Measurements from ENCODE around the gene IFTAP. TPM values are rescaled to one million over a fixed set of nuclear protein-coding genes. Genes with fewer than 3 reads are reported as not detected.

The IFTAP gene
- total RNA-seq, 1 experiment from 2014 or later, result 13.8 TPM

DNA sequence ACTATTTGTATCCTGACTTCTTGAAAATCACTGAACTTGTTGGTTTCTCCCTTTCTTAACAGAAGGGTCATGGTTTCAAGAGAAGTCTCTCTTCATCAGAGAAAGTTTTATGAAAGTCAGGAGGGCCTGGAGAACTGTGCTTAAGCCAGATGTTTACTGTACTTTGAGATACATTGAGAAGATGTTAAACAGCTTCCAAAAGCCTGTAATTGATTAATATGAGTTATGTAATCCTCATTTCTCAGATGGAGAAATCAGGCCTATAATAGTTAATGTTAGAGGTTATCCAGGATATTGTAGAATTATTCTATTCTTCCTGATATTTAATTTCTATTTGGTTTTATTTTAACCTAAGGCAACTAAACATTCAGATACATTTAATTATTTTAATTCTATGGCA is 100.8 kb downstream of the IFTAP start:
- Histone ChIP-seq H3K36me3 (ENCODE audit: control insufficient read depth in 1 of 2, insufficient read depth in 2 of 2, low read length in 2 of 2) (no peaks in the 10 kb centered on the region), H3K27ac (ENCODE audit: low read depth, low read length) (no peak overlapping the region), H3K9ac (ENCODE audit: low read length) (no peak overlapping the region), H3K9me2 (ENCODE audit: insufficient read depth) (no peaks in the 10 kb centered on the region), H3K4me1 (ENCODE audit: control insufficient read depth in 1 of 2, insufficient read depth in 2 of 2, low read length in 2 of 2) (no peaks in the 10 kb centered on the region), H3K27me3 (ENCODE audit: insufficient read depth, low read length) (peaks cover 37% of the 10 kb centered on the region), H3K79me2 (ENCODE audit: insufficient read depth, low read length) (no peaks in the 10 kb centered on the region), H3K9me3 (ENCODE audit: control insufficient read depth in 1 of 2, insufficient read depth in 1 of 2, low read depth in 1 of 2, low read length in 2 of 2) (no peaks in the 10 kb centered on the region), H3K4me2 (ENCODE audit: low read length) (no peak overlapping the region), H4K20me1 (ENCODE audit: insufficient read depth) (no peaks in the 10 kb centered on the region), H2AFZ (ENCODE audit: low read depth, low read length, poor library complexity, severe bottlenecking) (no peak overlapping the region), H3K4me3 (replicated peaks in 1 of 2; ENCODE audit: low read depth in 1 of 2, low read length in 2 of 2) (no peak overlapping the region)
- intact Hi-C loops (cut with micrococcal nuclease), result no loop called here
- POLR2A ChIA-PET, result no interaction called here
- no peak for DNase-seq (ENCODE audit: low read depth, low spot score)
- CTCF ChIA-PET, result no interaction called here
- no peak for ATAC-seq
- RAD21 ChIA-PET (ENCODE audit: low non-redundant PET in 1 of 2, low total read pairs in 2 of 2, uncharacterized antibody in 2 of 2, unreplicated experiment in 2 of 2), result no interaction called here
- BruUV-seq (replicated peaks), result no TSS peak
- TF ChIP-seq EZH2phosphoT487 (IDR thresholded peaks at IDR 0.05; ENCODE audit: borderline replicate concordance) (no peak), POLR2AphosphoS5 (IDR thresholded peaks at IDR 0.05; ENCODE audit: low read depth, low read length) (no peak), ZNF274 (IDR thresholded peaks at IDR 0.05; ENCODE audit: low read depth, low read length) (no peak), POLR2A (IDR thresholded peaks at IDR 0.05; ENCODE audit: borderline replicate concordance, extremely low read depth, insufficient read depth, insufficient read length) (no peak), CEBPB (IDR thresholded peaks at IDR 0.05; ENCODE audit: low read depth) (no peak), SIN3A (IDR thresholded peaks at IDR 0.05; ENCODE audit: low read depth) (no peak), SRF (IDR thresholded peaks at IDR 0.05; ENCODE audit: low read depth) (no peak), ZFX (IDR thresholded peaks at IDR 0.05) (no peak), MAX (IDR thresholded peaks at IDR 0.05) (no peak)
- TF ChIP-seq, protein P1, sequence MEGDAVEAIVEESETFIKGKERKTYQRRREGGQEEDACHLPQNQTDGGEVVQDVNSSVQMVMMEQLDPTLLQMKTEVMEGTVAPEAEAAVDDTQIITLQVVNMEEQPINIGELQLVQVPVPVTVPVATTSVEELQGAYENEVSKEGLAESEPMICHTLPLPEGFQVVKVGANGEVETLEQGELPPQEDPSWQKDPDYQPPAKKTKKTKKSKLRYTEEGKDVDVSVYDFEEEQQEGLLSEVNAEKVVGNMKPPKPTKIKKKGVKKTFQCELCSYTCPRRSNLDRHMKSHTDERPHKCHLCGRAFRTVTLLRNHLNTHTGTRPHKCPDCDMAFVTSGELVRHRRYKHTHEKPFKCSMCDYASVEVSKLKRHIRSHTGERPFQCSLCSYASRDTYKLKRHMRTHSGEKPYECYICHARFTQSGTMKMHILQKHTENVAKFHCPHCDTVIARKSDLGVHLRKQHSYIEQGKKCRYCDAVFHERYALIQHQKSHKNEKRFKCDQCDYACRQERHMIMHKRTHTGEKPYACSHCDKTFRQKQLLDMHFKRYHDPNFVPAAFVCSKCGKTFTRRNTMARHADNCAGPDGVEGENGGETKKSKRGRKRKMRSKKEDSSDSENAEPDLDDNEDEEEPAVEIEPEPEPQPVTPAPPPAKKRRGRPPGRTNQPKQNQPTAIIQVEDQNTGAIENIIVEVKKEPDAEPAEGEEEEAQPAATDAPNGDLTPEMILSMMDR (IDR thresholded peaks at IDR 0.05 in 2 of 3, conservative IDR thresholded peaks at IDR 0.05 in 1 of 3; ENCODE audit: borderline replicate concordance in 1 of 3, insufficient read depth in 1 of 3, low read depth in 2 of 3, low read length in 2 of 3), result no peak

DNA sequence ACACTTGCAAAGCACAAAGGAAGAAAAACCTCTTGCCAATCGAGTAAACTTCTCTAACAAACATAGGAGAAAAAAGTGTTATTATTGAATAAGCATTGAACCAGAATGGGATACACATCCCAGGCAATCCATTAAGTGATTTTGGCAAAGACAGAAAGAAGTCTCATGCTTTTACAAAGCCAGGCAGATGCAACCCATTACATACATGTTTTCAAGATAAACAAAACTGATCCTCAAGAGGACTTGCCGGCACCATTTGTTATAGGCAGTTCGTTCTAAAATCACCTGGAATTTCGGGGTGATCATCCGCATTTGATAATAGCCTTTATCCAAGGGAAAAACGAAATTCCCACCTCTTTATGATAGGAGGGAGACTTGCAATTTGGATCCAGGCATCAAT is 101.3 kb downstream of the IFTAP start:
- H3K36me3 ChIP-seq (ENCODE audit: control insufficient read depth in 1 of 2, insufficient read depth in 2 of 2, low read length in 2 of 2), result no peaks in the 10 kb centered on the region
- H3K9me3 ChIP-seq (ENCODE audit: control insufficient read depth in 1 of 2, insufficient read depth in 1 of 2, low read depth in 1 of 2, low read length in 2 of 2), result no peaks in the 10 kb centered on the region
- no peak overlapping the region for H3K9ac ChIP-seq (ENCODE audit: low read length)
- no peak for ATAC-seq
- H3K4me1 ChIP-seq (ENCODE audit: control insufficient read depth in 1 of 2, insufficient read depth in 2 of 2, low read length in 2 of 2), result no peaks in the 10 kb centered on the region
- H3K4me3 ChIP-seq (replicated peaks in 1 of 2; ENCODE audit: low read depth in 1 of 2, low read length in 2 of 2), result no peak overlapping the region
- CTCF ChIA-PET, result no interaction called here
- H3K79me2 ChIP-seq (ENCODE audit: insufficient read depth, low read length), result no peaks in the 10 kb centered on the region
- H2AFZ ChIP-seq (ENCODE audit: low read depth, low read length, poor library complexity, severe bottlenecking), result no peak overlapping the region
- H3K27ac ChIP-seq (ENCODE audit: low read depth, low read length), result no peak overlapping the region
- peaks cover 36% of the 10 kb centered on the region for H3K27me3 ChIP-seq (ENCODE audit: insufficient read depth, low read length)
- no peaks in the 10 kb centered on the region for H4K20me1 ChIP-seq (ENCODE audit: insufficient read depth)
- no peak for DNase-seq (ENCODE audit: low read depth, low spot score)
- no TSS peak for BruUV-seq (replicated peaks)
- intact Hi-C loops (cut with micrococcal nuclease), result no loop called here
- no peak overlapping the region for H3K4me2 ChIP-seq (ENCODE audit: low read length)
- no peak for TF ChIP-seq YY1 (IDR thresholded peaks at IDR 0.05; ENCODE audit: extremely low read depth, insufficient replicate concordance, low read depth, low read length)
- no peak for TF ChIP-seq CBX3 (IDR thresholded peaks at IDR 0.05; ENCODE audit: low read depth)
- RAD21 ChIA-PET (ENCODE audit: low non-redundant PET in 1 of 2, low total read pairs in 2 of 2, uncharacterized antibody in 2 of 2, unreplicated experiment in 2 of 2), result no interaction called here
- POLR2A ChIA-PET, result no interaction called here
- H3K9me2 ChIP-seq (ENCODE audit: insufficient read depth), result no peaks in the 10 kb centered on the region
